Epithelial cell of esophagus (primary cell): ENCODE results near the gene VAMP5.
A peak's percentile ranks its signal among the peaks of the same experiment; 100 is the strongest.

Source experiments
- DNase-seq: peaks from one replicate; pipeline ENCODE4 v3.0.0; 2010; ENCODE audit warnings: low read depth
- H3K4me3 ChIP-seq: 2 replicates; pipeline ENCODE4 v1.5.1; 2011; ENCODE audit warnings: mild to moderate bottlenecking, low read length, control low read depth
- CTCF ChIP-seq: IDR thresholded peaks from 2 replicates; pipeline ENCODE4 v1.5.1; 2011; ENCODE audit warnings: low read depth, mild to moderate bottlenecking, low read length, control low read depth, inconsistent platforms; ENCODE audit not compliant: insufficient read depth; ENCODE audit errors: missing control alignments

VAMP5 gene

GRCh38 chr2:85547089-85547858 lies 37.0 kb upstream of the VAMP5 start:
- H3K4me3 ChIP-seq = no peak overlapping the region
- TF ChIP-seq CTCF = no peak
- DNase-seq = no peak

GRCh38 chr2:85547859-85548607 lies 36.2 kb upstream of the VAMP5 start:
- no peak for TF ChIP-seq CTCF
- no peak overlapping the region for H3K4me3 ChIP-seq
- DNase-seq = no peak

DNA sequence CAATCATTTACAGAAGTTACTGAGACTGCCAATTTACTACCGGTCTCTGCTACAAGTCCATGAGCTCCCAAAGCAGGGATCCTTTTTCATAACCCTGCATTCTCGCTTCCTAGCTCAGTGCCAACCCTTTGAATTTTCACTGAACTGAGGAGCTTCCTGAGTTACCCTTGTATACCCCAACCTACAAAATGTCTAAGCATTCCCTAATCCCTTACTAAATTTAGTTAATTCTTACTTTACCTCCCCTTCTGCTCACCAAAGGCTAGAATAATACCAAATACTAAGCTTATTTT lies 35.7 kb upstream of the VAMP5 start:
- H3K4me3 ChIP-seq = no peak overlapping the region
- no peak for DNase-seq
- TF ChIP-seq CTCF = no peak

DNA sequence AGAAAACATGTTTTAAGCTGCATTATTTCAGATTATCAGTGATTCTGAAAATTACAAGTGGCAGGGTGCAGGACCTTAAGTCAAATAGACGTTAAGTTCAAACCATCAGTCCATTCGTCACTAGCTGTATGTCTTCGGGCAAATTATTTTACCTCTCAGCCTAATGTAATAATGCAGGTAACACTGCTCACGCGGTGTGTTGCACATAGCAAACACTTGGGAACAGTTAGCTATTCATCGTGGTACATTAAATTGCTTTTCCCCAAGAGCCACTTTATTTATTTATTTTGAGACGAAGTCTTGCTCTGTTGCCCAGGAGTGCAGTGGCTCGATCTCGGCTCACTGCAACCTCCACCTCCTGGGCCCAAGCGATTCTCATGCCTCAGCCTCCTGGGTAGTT lies 35.1 kb upstream of the VAMP5 start:
- no peak for TF ChIP-seq CTCF
- H3K4me3 ChIP-seq = no peak overlapping the region
- DNase-seq = no peak

DNA sequence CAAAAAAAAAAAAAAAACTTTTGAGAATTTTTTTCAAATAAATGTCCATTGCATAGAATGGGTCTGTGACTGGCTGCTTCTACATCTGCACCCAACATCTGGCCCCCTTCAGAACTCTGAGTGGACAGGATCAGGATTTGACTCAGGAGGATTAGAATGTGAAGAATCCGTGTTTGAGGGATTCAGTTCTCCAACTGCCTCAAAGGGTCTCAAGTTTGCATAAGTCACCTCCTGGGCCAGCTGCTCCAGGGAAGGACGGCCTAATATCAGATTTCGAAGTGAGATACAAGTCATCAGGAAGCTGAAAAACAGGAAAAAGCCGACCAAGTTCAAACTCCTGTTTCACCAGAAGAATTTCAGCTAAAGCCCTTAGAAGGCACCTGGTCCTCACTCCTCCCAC lies 34.4 kb upstream of the VAMP5 start:
- TF ChIP-seq CTCF = no peak
- peak; percentile 44 for DNase-seq
- H3K4me3 ChIP-seq = no peak overlapping the region

DNA sequence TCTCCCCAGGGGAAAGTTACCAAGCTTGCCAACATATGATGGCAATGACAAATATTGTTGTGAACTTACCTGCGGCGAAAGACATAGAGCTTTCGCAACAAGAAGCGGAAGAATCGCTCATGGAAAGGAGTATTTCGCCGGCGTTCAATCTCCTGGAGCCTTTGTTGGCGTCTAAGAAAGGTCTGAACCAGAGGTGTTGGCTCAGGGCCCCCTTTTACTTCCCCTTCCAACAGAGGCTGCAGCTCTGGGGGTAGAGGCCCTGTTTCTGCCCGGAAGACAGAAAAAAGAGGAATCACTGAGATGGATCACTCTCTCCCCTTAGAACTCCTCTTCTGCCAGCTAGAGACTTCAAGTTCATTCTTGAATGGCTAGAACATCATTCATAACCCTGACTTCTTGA lies 33.7 kb upstream of the VAMP5 start:
- no peak for DNase-seq
- TF ChIP-seq CTCF = no peak
- H3K4me3 ChIP-seq = no peak overlapping the region
